Fibroblast of skin of left biceps (primary cell): Measurements from ENCODE around the gene RIPOR2.

Experiments used
- DNase-seq, 2 experiments: peaks; one replicate each; pipeline ENCODE4 v3.0.0-alpha.2; 2013; ENCODE audit warnings: low read depth in 2 of 2

The RIPOR2 gene

DNA sequence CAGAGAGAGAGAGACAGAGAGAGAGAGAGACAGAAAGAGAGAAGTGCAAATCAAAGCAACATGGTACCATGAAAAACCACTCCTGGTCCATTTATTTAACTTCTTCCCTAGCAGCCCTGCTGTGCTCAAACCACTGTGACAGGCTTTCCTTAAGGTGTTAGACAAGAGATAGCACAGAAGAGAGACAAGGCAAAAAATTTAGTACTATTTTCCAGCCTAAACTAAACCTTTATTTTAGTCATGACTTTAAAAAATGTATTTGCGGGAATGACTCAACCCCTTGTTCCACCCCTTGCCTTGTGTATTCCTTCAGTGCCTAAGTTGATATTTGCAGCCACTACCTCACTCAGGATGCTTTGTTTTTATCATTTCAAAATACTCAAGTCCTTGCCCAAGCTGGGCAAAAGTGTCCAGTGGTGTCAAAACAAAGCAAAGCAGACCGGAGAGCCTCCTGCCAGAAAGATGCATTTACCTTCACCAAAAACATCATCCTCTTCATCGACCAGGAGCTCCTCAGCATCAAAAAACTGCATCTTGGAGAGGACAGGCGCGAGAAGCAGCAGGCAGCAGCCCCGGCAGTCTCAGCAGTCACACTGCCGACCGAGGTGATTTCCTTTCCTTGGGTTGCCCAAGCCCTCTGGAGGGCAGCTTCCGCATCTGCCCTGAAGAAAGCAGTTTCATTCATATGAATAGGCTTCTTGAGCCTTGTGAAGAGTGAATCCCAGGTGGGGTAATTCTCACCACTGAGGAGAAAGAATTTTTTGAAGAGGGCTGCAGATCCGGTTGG is at the start of gene RIPOR2:
RIPOR2 (minus strand) TSS at position 595 of the 787 bp plus-strand sequence; CDS start at position 533, 62 bp downstream.
- DNase-seq, result no peak

GRCh38 chr6:24985323-24985722 is 49.6 kb upstream of the RIPOR2 start:
- no peak for DNase-seq

- DNase-seq, result peak; percentile 74 to 81
These were observed 46.5 kb upstream of the RIPOR2 start for GRCh38 chr6:24982231-24982630.

GRCh38 chr6:24981386-24981760 is 45.6 kb upstream of the RIPOR2 start:
- DNase-seq, result peak in 1 of 2 experiments; percentile 23

- DNase-seq, result peak in 1 of 2 experiments; percentile 17
These were observed 45.0 kb upstream of the RIPOR2 start for GRCh38 chr6:24980507-24981385.

- DNase-seq, result no peak
These were observed 43.4 kb upstream of the RIPOR2 start for GRCh38 chr6:24979176-24979575.

DNA sequence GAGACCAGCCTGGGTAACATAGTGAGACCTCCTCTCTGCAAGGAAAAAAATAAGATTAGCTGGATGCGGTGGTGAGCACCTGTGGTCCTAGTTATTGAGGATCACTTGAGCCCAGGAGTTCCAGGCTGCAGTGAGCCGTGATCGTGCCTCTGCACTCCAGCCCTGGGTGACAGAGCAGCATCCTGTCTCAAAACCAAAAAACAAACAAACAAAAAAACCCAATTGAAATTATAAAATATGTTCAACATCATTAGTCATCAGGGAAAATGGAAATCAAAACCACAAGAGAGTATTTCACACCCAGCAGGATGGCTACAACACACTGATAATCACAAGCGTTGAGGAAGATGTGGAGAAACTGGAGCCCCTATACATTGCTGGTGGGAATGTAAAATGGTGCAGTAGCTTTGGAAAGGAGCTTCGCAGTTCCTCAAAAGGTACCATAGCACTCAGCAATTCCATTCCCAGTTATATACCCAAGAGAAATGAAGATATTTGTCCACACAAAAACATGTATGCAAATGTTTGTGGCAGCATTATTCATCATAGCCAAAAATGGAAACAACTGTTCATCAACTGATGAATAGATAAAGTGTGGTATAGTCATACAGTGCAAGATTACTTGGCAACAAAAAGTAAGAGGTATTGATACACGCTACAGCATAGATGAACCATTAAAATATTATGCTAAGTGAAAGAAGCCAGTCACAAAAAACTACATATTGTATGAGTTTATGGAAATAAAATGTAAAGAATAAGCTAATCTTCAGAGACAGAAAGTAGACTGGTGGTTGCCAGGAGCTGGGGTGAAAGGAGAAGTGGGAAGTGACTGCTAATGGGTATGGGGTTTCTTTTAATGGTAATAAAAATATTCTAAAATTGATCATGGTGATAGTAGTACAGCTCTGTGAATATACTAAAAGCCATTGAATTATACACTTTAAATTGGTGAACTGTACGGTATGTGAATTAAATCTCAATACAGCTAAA is 38.7 kb upstream of the RIPOR2 start:
- no peak for DNase-seq

DNA sequence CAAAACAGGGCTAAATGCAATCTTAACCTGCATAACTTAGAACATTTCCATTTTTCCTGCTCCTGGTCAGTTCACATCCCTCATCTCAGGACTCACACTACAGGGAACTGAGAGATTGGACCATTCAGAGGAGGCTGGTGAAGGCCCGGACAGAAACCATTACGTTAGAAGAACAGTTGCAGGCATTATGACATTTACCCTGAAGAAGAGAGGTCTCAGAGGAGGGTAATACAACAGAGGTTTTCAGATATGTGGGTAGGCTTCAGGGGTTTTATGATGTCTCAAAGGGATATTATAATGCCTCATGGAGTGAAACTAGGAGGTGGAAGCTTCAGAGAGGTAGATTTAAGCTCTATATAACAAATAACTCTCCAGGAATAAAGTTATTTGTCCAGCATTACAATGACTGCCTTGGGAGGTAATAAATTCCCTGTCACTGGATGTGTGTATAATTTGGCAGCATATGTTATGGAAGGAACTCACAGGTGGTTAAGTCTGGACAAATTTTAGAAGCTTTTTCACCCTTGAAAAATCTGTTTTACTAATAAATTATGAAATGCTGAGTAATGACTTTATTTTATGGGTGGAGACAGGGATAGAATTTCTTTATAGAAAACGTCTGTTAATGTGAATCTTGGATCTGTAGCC is 36.7 kb upstream of the RIPOR2 start:
- DNase-seq, result no peak

DNA sequence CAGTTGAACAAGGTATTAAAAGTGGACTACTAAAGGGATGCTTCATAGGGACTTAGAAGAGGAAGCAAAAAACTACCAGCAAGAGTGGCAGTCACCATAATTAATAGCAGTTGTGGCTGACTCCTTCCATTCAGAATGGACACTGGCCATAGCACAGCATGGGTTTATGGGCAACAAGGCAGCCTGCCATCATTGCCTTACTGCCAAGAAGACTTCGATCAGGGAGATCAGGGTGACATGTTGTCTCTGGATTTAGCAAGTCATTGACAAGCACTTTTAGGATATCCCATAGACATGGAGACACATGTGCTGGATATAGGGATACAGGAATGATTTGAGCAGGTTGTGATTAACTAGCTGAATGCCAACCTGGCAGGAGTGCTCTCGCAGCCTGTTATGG is 35.3 kb upstream of the RIPOR2 start:
- DNase-seq, result no peak

- no peak for DNase-seq
These were observed 33.6 kb upstream of the RIPOR2 start for GRCh38 chr6:24969343-24969860.

DNA sequence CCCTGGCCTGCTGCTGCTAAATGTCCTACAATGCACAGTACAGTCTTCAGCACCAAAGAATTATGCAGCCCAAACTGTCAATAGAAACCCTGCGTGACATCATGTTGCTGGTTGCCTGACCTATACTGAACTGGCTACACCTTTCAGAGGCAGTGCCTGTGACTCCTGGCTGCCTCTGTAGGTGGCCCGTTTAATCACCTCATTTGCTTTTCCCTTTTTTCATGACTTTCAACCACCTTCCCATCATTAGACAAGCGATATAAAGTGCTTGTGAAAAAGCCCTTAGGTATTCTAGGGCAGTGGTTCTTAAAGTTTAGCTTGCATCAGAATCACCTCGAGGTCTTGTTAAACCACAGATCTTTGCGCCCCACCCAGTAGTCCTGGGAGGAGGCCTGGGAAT is 33.0 kb upstream of the RIPOR2 start:
- DNase-seq, result no peak

- DNase-seq, result no peak
These were observed 31.5 kb upstream of the RIPOR2 start for GRCh38 chr6:24967211-24967610.

GRCh38 chr6:24966381-24966780 is 30.6 kb upstream of the RIPOR2 start:
- DNase-seq, result no peak

DNA sequence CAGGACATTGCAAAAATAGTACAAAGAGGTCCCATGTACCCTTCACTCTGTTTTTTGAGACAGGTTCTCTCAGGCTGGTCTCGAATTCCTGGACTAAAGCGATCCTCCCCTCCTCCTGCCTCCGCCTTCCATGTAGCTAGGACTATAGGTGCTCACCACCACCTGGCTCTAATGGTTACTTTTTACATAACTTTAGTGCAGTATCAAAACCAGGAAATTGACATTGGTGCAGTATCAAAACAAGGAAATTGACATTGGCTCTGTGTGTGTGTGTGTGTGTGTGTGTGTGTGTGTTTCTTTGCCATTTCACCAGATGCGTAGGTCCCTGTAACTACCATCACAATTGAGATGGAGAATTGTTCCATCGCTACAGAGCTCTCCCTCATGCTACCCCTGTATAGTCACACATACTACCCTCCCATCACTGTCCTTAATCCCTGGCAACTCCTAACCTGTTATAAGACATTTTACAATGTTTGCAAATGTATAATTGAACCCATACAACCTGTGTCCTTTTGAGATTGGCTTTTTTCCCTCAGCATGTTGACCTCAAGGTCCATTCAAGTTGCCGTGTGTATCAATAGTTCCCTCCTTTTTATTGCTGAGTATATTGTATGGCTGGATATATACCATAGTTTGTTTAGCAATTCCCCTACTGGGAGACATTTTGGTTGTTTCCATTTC is 28.3 kb upstream of the RIPOR2 start:
- DNase-seq, result no peak

DNA sequence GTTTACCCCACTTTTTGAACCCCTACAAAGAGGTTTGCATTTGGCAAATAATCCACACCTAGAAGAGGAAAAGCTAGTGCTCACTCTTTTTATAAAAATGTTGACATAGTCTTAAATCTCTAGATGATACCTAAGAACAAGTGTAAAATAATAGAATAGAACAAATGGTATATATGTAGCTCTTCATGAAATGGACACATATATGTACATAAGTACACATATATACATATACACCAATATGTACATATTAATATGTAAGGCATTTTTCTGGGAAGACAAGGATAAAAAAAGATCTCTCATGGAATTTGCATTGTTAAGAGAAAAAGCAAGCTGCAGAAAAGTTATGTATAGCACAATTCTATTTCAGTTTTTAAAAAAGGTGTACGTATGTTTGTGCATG is 27.6 kb upstream of the RIPOR2 start:
- no peak for DNase-seq

- no peak for DNase-seq
These were observed 26.1 kb upstream of the RIPOR2 start for GRCh38 chr6:24961852-24962251.

DNA sequence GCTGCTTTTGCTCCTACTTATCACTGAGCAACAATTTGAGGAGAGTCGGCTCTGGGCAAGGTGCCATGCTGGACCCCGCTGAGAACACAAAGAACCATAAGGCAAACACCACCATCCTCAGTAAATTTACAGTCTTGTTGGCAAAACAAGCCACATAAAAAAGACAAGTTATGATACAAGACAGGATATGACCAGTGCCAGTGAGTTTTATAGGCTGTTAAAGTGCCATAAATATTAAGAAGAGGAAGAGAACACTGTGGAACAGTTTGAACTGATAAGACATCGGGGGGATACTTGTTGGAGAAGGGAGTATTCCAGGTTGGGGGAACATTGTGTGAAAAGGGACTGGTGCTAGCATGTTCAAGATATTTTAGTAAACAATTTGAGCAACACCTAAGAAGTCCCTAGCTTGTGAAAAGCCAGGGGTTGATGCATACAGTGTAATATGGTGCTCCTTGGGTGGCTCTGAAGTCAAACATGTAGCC is 25.3 kb upstream of the RIPOR2 start:
- DNase-seq, result no peak

DNA sequence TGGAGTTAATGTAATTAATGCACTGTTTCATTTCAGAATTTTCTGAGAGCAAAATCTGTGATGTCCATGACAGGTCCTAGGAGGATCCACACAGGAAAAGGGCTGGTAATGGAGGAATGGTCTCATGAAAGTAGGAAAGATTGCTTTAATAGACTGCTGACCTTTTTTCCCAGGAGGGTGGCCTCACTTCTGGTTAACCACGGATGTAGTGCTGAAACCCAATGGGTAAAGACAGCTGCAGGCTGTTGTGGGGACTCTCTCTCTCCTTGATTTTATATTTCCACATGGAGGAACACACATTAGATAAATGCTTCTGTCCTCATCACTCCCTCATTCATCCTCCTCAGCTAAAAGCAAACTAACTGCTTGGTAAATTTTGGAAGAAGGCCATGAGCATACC is 23.6 kb upstream of the RIPOR2 start:
- no peak for DNase-seq

GRCh38 chr6:24957199-24957598 is 21.4 kb upstream of the RIPOR2 start:
- no peak for DNase-seq

GRCh38 chr6:24953726-24954125 is 18.0 kb upstream of the RIPOR2 start:
- DNase-seq, result no peak
